Measurements from ENCODE around the gene SH3GL3. TPM values are rescaled to one million over a fixed set of nuclear protein-coding genes. Genes with fewer than 3 reads are reported as not detected.

Gene SH3GL3
- total and polyA plus RNA-seq, 2 of the 4 experiments (the other 2 are of a cell fraction): not detected

DNA sequence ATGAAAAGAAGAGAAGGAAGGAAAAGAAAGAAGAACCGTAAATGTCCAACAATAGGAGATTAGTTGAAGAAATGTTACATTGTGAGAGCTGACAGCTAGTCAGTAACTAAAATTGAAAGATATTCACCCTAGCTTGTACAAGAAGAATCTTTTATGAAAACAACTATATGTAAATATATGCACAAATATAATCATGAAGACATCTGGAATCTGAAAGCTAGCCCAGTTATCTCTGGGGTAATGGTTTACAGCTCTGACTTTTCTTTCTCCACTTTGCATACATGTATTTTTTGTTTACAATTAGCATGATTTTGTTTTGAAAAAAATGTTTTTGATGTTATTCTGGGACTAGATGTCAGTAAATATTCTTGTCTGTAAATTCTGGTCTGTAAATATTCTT lies 169.7 kb downstream of the SH3GL3 start:
- H3K56ac ChIP-seq (ENCODE audit: extremely low read depth, insufficient read depth, low read length): no peak overlapping the region
- no peaks in the 10 kb centered on the region for H3K4me1 ChIP-seq (ENCODE audit: control insufficient read depth, insufficient read depth, low read length)
- H3K9me1 ChIP-seq (ENCODE audit: insufficient read depth, low read length): no peaks in the 10 kb centered on the region
- H4K91ac ChIP-seq (ENCODE audit: insufficient read depth, low read depth, low read length): no peak overlapping the region
- no peak overlapping the region for H3K27ac ChIP-seq (ENCODE audit: insufficient read depth, low read length)
- POLR2A ChIA-PET (ENCODE audit: unreplicated experiment): no interaction called here
- H3K23ac ChIP-seq (ENCODE audit: low read depth, low read length): no peak overlapping the region
- BruUV-seq (replicated peaks): no TSS peak
- CTCF ChIA-PET: no interaction called here
- H2AFZ ChIP-seq (replicated peaks; ENCODE audit: low read length, poor library complexity): no peak overlapping the region
- in situ Hi-C loops (cut with MboI; ENCODE audit: low sequenced_read_pairs) (no loop called here), dilution Hi-C loops (cut with HindIII; ENCODE audit: low sequenced_read_pairs, unreplicated experiment) (no loop called here), intact Hi-C loops (cut with micrococcal nuclease) (no loop called here)
- no peak overlapping the region for H2BK15ac ChIP-seq (ENCODE audit: low read depth, low read length)
- no peak overlapping the region for H3K4me3 ChIP-seq (ENCODE audit: insufficient read depth, low read depth, low read length)
- no peaks in the 10 kb centered on the region for H4K20me1 ChIP-seq (ENCODE audit: insufficient read depth, low read length)
- no peaks in the 10 kb centered on the region for H3K27me3 ChIP-seq (ENCODE audit: control insufficient read depth, insufficient read depth, low read length)
- H3K9me3 ChIP-seq (ENCODE audit: control insufficient read depth, insufficient read depth, low read length): peaks cover 4% of the 10 kb centered on the region; the same call in 1 of the 2 replicates
- no peak overlapping the region for H2AK5ac ChIP-seq (ENCODE audit: low read depth, low read length)
- H3K4me2 ChIP-seq (ENCODE audit: low read depth, low read length): no peak overlapping the region
- no peak overlapping the region for H2BK20ac ChIP-seq (ENCODE audit: low read depth, low read length)
- DNase-seq (no peak), ATAC-seq (ENCODE audit: low read depth) (no peak)
- H2BK5ac ChIP-seq (ENCODE audit: low read depth, low read length, poor library complexity, severe bottlenecking): no peak overlapping the region
- no peak overlapping the region for H4K8ac ChIP-seq (ENCODE audit: low read depth in 2 of 2, low read length in 2 of 2)
- H3K14ac ChIP-seq (replicated peaks; ENCODE audit: low read depth, low read length): no peak overlapping the region
- no peaks in the 10 kb centered on the region for H3K79me1 ChIP-seq (ENCODE audit: low read depth in 1 of 2, low read length in 2 of 2)
- WGBS, 2 experiments (ENCODE audit: extremely low coverage in 2 of 2, insufficient read length in 1 of 2): no CpG with 5 or more reads among the region's 1 CpG
- H3K4ac ChIP-seq (ENCODE audit: low read depth, low read length): no peak overlapping the region
- H3K18ac ChIP-seq (ENCODE audit: low read depth, low read length): no peak overlapping the region
- H3K9ac ChIP-seq (ENCODE audit: low read depth, low read length): no peak overlapping the region
- no peak overlapping the region for H2AK9ac ChIP-seq (replicated peaks; ENCODE audit: low read depth, low read length, poor library complexity)
- TF ChIP-seq, protein P1, sequence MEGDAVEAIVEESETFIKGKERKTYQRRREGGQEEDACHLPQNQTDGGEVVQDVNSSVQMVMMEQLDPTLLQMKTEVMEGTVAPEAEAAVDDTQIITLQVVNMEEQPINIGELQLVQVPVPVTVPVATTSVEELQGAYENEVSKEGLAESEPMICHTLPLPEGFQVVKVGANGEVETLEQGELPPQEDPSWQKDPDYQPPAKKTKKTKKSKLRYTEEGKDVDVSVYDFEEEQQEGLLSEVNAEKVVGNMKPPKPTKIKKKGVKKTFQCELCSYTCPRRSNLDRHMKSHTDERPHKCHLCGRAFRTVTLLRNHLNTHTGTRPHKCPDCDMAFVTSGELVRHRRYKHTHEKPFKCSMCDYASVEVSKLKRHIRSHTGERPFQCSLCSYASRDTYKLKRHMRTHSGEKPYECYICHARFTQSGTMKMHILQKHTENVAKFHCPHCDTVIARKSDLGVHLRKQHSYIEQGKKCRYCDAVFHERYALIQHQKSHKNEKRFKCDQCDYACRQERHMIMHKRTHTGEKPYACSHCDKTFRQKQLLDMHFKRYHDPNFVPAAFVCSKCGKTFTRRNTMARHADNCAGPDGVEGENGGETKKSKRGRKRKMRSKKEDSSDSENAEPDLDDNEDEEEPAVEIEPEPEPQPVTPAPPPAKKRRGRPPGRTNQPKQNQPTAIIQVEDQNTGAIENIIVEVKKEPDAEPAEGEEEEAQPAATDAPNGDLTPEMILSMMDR (conservative IDR thresholded peaks at IDR 0.05; ENCODE audit: low read depth, low read length): no peak
- no peak for TF ChIP-seq RAD21 (IDR thresholded peaks at IDR 0.05; ENCODE audit: low read length)
- no peak for TF ChIP-seq NFE2L2 (IDR thresholded peaks at IDR 0.05; ENCODE audit: low read depth, low read length)
- no peak for TF ChIP-seq CEBPB (IDR thresholded peaks at IDR 0.05; ENCODE audit: low read depth, low read length)
- TF ChIP-seq RFX5 (IDR thresholded peaks at IDR 0.05; ENCODE audit: low read depth, low read length): no peak
- TF ChIP-seq MAZ (IDR thresholded peaks at IDR 0.05; ENCODE audit: borderline replicate concordance, low read depth, low read length): no peak
- TF ChIP-seq, protein P2, sequence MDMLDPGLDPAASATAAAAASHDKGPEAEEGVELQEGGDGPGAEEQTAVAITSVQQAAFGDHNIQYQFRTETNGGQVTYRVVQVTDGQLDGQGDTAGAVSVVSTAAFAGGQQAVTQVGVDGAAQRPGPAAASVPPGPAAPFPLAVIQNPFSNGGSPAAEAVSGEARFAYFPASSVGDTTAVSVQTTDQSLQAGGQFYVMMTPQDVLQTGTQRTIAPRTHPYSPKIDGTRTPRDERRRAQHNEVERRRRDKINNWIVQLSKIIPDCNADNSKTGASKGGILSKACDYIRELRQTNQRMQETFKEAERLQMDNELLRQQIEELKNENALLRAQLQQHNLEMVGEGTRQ (IDR thresholded peaks at IDR 0.05; ENCODE audit: low read depth, low read length): no peak
- no peak for TF ChIP-seq FOS (IDR thresholded peaks at IDR 0.05; ENCODE audit: low read depth, low read length)
- TF ChIP-seq MAFK (IDR thresholded peaks at IDR 0.05; ENCODE audit: low read depth, low read length): no peak
- no peak for TF ChIP-seq MXI1 (IDR thresholded peaks at IDR 0.05; ENCODE audit: borderline replicate concordance, low read depth, low read length)
- no peak for TF ChIP-seq SMC3 (IDR thresholded peaks at IDR 0.05; ENCODE audit: low read depth, low read length)
- no peak overlapping the region for H2BK120ac ChIP-seq (ENCODE audit: low read depth, low read length)
- H3K36me3 ChIP-seq (ENCODE audit: control insufficient read depth, insufficient read depth, low read length): no peaks in the 10 kb centered on the region
- H4K5ac ChIP-seq (ENCODE audit: low read depth, low read length): no peak overlapping the region
